NCI-H1105 treated with DMSO at 0.1 percent for 48 hours (cell line): ENCODE data around the gene EXOC1.

Source experiments
- DNase-seq: peaks from one replicate; lab custom pipeline; 2025; lab: John Stamatoyannopoulos, UW

EXOC1 gene

GRCh38 chr4:55949482-55949802 is 96.0 kb downstream of the EXOC1 start:
- no peak for DNase-seq

DNA sequence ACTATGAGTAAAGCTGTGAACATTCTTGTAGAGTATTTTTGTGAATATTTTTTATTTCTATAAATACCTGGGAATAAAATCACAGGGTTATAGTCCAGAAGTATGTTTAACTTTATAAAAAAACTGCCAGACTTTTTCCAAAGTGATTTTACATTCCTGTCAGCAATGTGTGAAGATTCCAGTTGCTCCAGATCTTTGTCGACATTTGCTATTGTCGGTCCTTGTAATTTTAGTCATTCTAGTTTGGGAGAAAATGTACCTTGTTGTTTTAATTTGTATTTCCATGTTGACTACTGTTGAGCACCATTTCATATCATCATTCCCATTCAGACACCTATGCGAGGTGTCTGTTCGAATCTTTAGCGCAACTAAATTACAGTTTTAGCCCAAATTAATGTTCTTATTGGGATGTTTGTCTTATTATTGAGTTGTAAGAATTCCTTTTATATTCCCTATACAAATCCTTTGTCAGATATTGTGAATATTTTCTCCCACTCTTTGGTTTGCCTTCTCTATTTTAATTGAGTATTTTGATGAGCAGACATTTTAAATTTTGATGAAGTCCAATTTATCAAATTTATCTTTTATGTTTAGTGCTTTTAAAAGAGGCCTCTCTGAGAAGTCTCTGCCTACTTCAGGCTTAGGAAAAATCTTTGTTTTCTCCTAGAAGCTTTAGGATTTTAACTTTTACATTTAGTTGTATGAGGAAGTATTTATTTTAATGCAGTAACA is 97.9 kb downstream of the EXOC1 start:
- DNase-seq: no peak
